SK-N-SH (cell line): ENCODE data around the gene RFXANK. TPM values are rescaled to one million over a fixed set of nuclear protein-coding genes. Genes with fewer than 3 reads are reported as not detected.

Source experiments
- CTCF ChIA-PET: fragments of 300-600, 350-600 bp; formaldehyde crosslinking; extraction: SDS; loops from one replicate; lab custom pipeline; 2021; lab: Yijun Ruan, JAX
- POLR2A ChIA-PET: fragments of 350-600 bp; sonication (Branson Sonifier 250); formaldehyde crosslinking; extraction: SDS; loops from one replicate; lab custom pipeline; 2020; ENCODE audit warnings: antibody characterized with exemption, inconsistent platforms; lab: Yijun Ruan, JAX
- DNase-seq: peaks from one replicate; pipeline ENCODE4 v3.0.0; 2012
- H2AFZ ChIP-seq: fragments of 200-600 bp; sonication (generic); 2 replicates; pipeline ENCODE4 v1.8.1; 2016; ENCODE audit warnings: antibody characterized with exemption, mild to moderate bottlenecking, low read depth
- H3F3A ChIP-seq: fragments of 200-600 bp; sonication (generic); replicated peaks from 2 replicates; pipeline ENCODE3; 2016; ENCODE audit warnings: antibody characterized with exemption, mild to moderate bottlenecking; ENCODE audit not compliant: insufficient read depth
- H3K27ac ChIP-seq, 2 experiments: fragments of 200-500 bp in 1 of 2; fragments of 200-600 bp in 1 of 2; sonication (Bioruptor generic) in 1 of 2; sonication (generic), shearing (Covaris generic) in 1 of 2; 2 replicates each; pipeline versions ENCODE4 v1.5.1 to v1.6.1; 2014 to 2016; ENCODE audit warnings: low read depth in 2 of 2, inconsistent platforms in 1 of 2, low read length in 1 of 2, mild to moderate bottlenecking in 1 of 2, mixed read lengths in 1 of 2
- H3K27me3 ChIP-seq: fragments of 200-600 bp; sonication (generic), shearing (Covaris generic); 2 replicates; pipeline ENCODE4 v1.6.1; 2016; ENCODE audit warnings: mixed run types; ENCODE audit not compliant: insufficient read depth
- H3K36me3 ChIP-seq, 2 experiments: fragments of 200-500 bp in 1 of 2; fragments of 200-600 bp in 1 of 2; sonication (Bioruptor generic) in 1 of 2; sonication (generic) in 1 of 2; replicated peaks in 1 of 2; 2 replicates each; pipeline versions ENCODE3 to v1.5.1; 2014 to 2016; ENCODE audit warnings: low read length in 1 of 2, mild to moderate bottlenecking in 1 of 2; ENCODE audit not compliant: insufficient read depth in 2 of 2, control insufficient read depth in 1 of 2
- H3K4me1 ChIP-seq, 2 experiments: fragments of 200-500 bp in 1 of 2; fragments of 200-600 bp in 1 of 2; sonication (Bioruptor generic) in 1 of 2; sonication (generic), shearing (Covaris generic) in 1 of 2; 2 replicates each; pipeline versions ENCODE4 v1.5.1 to v1.6.1; 2014 to 2016; ENCODE audit warnings: low read depth in 1 of 2, low read length in 1 of 2, mixed run types in 1 of 2; ENCODE audit not compliant: insufficient read depth in 2 of 2, control insufficient read depth in 1 of 2
- H3K4me2 ChIP-seq: fragments of 200-600 bp; sonication (generic), shearing (Covaris generic); 2 replicates; pipeline ENCODE4 v1.6.1; 2017; ENCODE audit warnings: mixed run types
- H3K4me3 ChIP-seq, 2 experiments: fragments of 200-500 bp in 1 of 2; fragments of 200-600 bp in 1 of 2; sonication (Bioruptor generic) in 1 of 2; sonication (generic), shearing (Covaris generic) in 1 of 2; 2 replicates each; pipeline versions ENCODE4 v1.5.1 to v1.8.1; 2014 to 2016; ENCODE audit warnings: low read depth in 2 of 2, inconsistent platforms in 1 of 2, low read length in 1 of 2, mild to moderate bottlenecking in 1 of 2, mixed read lengths in 1 of 2, moderate library complexity in 1 of 2
- H3K79me2 ChIP-seq: fragments of 200-600 bp; sonication (generic); 2 replicates; pipeline ENCODE4 v1.8.1; 2017; ENCODE audit warnings: mild to moderate bottlenecking; ENCODE audit not compliant: insufficient read depth
- H3K9ac ChIP-seq: fragments of 200-600 bp; sonication (generic); 2 replicates; pipeline ENCODE4 v1.6.1; 2017; ENCODE audit warnings: mixed run types
- H3K9me2 ChIP-seq: fragments of 200-600 bp; sonication (generic); 2 replicates; pipeline ENCODE4 v1.6.1; 2017; ENCODE audit warnings: mixed run types
- H3K9me3 ChIP-seq: fragments of 200-600 bp; sonication (generic); 2 replicates; pipeline ENCODE4 v1.6.1; 2017; ENCODE audit warnings: mixed run types, mild to moderate bottlenecking, moderate library complexity
- H4K20me1 ChIP-seq: fragments of 200-600 bp; sonication (generic); 2 replicates; pipeline ENCODE4 v1.6.1; 2017; ENCODE audit warnings: mild to moderate bottlenecking, mixed run types; ENCODE audit not compliant: insufficient read depth
- CHD2 ChIP-seq: fragments of 150-350 bp; IDR thresholded peaks from 2 replicates; pipeline ENCODE4 v1.6.1; 2018; ENCODE audit warnings: low read length; ENCODE audit not compliant: partially characterized antibody
- ELF1 ChIP-seq: IDR thresholded peaks from 2 replicates; pipeline ENCODE4 v1.4.0; 2012
- EZH2phosphoT487 ChIP-seq: fragments of 200-600 bp; sonication (generic); IDR thresholded peaks from 2 replicates; pipeline ENCODE4 v1.6.1; 2017; ENCODE audit warnings: low read depth, mixed run types, mild to moderate bottlenecking, antibody characterized with exemption, moderate library complexity, borderline replicate concordance
- FOSL2 ChIP-seq: IDR thresholded peaks from 2 replicates; pipeline ENCODE4 v1.4.0; 2012; ENCODE audit warnings: low read depth, mild to moderate bottlenecking, moderate library complexity, borderline replicate concordance
- FOXJ3 ChIP-seq: sonication (generic); formaldehyde crosslinking; IDR thresholded peaks from 2 replicates; pipeline ENCODE4 v1.5.1; 2020; ENCODE audit warnings: mild to moderate bottlenecking, missing genetic modification reagents
- FOXM1 ChIP-seq: IDR thresholded peaks from 2 replicates; pipeline ENCODE4 v1.4.0; 2012; ENCODE audit warnings: low read depth, mild to moderate bottlenecking
- GABPA ChIP-seq: IDR thresholded peaks from 2 replicates; pipeline ENCODE4 v1.4.0; 2012; ENCODE audit warnings: low read depth, mild to moderate bottlenecking
- GATA2 ChIP-seq: sonication (generic); formaldehyde crosslinking; IDR thresholded peaks from 2 replicates; pipeline ENCODE4 v1.5.0; 2020; ENCODE audit warnings: mild to moderate bottlenecking, missing genetic modification reagents
- JUND ChIP-seq: IDR thresholded peaks from 2 replicates; pipeline ENCODE4 v1.4.0; 2012
- NRF1 ChIP-seq: IDR thresholded peaks from 2 replicates; pipeline ENCODE4 v1.6.1; 2012; ENCODE audit warnings: low read depth, mild to moderate bottlenecking, low read length
- RCOR1 ChIP-seq: fragments of 150-350 bp; IDR thresholded peaks from 2 replicates; pipeline ENCODE4 v1.6.1; 2017; ENCODE audit warnings: antibody characterized with exemption, low read length
- REST ChIP-seq: IDR thresholded peaks from 2 replicates; pipeline ENCODE4 v1.6.1; 2012; ENCODE audit warnings: mild to moderate bottlenecking, low read depth, low read length, moderate library complexity
- RFX5 ChIP-seq: IDR thresholded peaks from 2 replicates; pipeline ENCODE4 v1.6.1; 2012; ENCODE audit warnings: mild to moderate bottlenecking, improper control_type of control experiment, low read length
- TEAD4 ChIP-seq: IDR thresholded peaks from 2 replicates; pipeline ENCODE4 v1.4.0; 2012; ENCODE audit warnings: mild to moderate bottlenecking, borderline replicate concordance; ENCODE audit not compliant: insufficient read depth
- USF1 ChIP-seq: IDR thresholded peaks from 2 replicates; pipeline ENCODE4 v1.4.0; 2012; ENCODE audit warnings: low read depth, borderline replicate concordance
- WGBS: methylation state at CpG from one replicate; pipeline ENCODE4 v1.1.6; 2017; ENCODE audit warnings: low lambda C conversion rate; 5-methylcytosine and 5-hydroxymethylcytosine counted together
- polyA plus RNA-seq, 3 experiments: library from polyadenylated mRNA; depleted of rRNA; stranded (reverse); fragments of >200 nt; gene quantifications; 2 replicates each; pipeline ENCODE4 v1.2.3, GENCODE V29; 2012
- TF ChIP-seq, protein P1 (sequence below): IDR thresholded peaks from 2 replicates; pipeline ENCODE4; 2012
- TF ChIP-seq, protein P2 (sequence below): fragments of 150-350 bp; IDR thresholded peaks from 2 replicates; pipeline ENCODE4 v1.6.1; 2016; ENCODE audit warnings: mild to moderate bottlenecking, low read depth, low read length

RFXANK gene
- polyA plus RNA-seq, 1 of the 3 experiments (the other 2 are of a cell fraction), result 117 TPM

- peaks cover 0 to 8% of the 10 kb centered on the region in 2 experiments for H3K36me3 ChIP-seq
- no peaks in the 10 kb centered on the region for H3K9me3 ChIP-seq
- H3K4me2 ChIP-seq, result no peak overlapping the region
- no peaks in the 10 kb centered on the region for H3F3A ChIP-seq
- H2AFZ ChIP-seq, result no peak overlapping the region
- no peaks in the 10 kb centered on the region for H4K20me1 ChIP-seq
- CTCF ChIA-PET, result interaction anchor here (1.2 kb wide), 1 partner anchor 14 kb away, joined by 3 read pairs; the partner anchor contains the start of genes BORCS8 and RFXANK
- no peaks in the 10 kb centered on the region; the same call in 1 of the 2 replicates for H3K27me3 ChIP-seq
- peaks cover 0 to 11% of the 10 kb centered on the region in 2 experiments; a peak in 1 of 4 replicates for H3K4me1 ChIP-seq
- H3K27ac ChIP-seq, result no peak overlapping the region
- H3K9ac ChIP-seq, result no peak overlapping the region
- no peak for TF ChIP-seq GATA2 (CRISPR knock-in tag)
- TF ChIP-seq JUND, result no peak
- TF ChIP-seq FOXJ3 (CRISPR knock-in tag), result no peak
- TF ChIP-seq, protein P1, sequence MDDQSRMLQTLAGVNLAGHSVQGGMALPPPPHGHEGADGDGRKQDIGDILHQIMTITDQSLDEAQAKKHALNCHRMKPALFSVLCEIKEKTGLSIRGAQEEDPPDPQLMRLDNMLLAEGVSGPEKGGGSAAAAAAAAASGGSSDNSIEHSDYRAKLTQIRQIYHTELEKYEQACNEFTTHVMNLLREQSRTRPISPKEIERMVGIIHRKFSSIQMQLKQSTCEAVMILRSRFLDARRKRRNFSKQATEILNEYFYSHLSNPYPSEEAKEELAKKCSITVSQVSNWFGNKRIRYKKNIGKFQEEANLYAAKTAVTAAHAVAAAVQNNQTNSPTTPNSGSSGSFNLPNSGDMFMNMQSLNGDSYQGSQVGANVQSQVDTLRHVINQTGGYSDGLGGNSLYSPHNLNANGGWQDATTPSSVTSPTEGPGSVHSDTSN, result no peak
- TF ChIP-seq RCOR1, result no peak
- TF ChIP-seq ELF1, result no peak
- TF ChIP-seq TEAD4, result no peak
- TF ChIP-seq, protein P2, sequence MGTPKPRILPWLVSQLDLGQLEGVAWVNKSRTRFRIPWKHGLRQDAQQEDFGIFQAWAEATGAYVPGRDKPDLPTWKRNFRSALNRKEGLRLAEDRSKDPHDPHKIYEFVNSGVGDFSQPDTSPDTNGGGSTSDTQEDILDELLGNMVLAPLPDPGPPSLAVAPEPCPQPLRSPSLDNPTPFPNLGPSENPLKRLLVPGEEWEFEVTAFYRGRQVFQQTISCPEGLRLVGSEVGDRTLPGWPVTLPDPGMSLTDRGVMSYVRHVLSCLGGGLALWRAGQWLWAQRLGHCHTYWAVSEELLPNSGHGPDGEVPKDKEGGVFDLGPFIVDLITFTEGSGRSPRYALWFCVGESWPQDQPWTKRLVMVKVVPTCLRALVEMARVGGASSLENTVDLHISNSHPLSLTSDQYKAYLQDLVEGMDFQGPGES, result no peak
- no peak for TF ChIP-seq CHD2
- no peak for TF ChIP-seq RFX5
- TF ChIP-seq FOSL2, result no peak
- no peak for TF ChIP-seq FOXM1
- no peak for TF ChIP-seq GABPA
- TF ChIP-seq USF1, result no peak
- no peak for TF ChIP-seq REST
- TF ChIP-seq NRF1, result no peak
- no peak for TF ChIP-seq EZH2phosphoT487
- 34% methylated on average over 11 of the region's 14 CpGs for WGBS
- peaks cover 21% of the 10 kb centered on the region; the same call in 1 of the 2 replicates for H3K79me2 ChIP-seq
- no peaks in the 10 kb centered on the region for H3K9me2 ChIP-seq
- POLR2A ChIA-PET, result no interaction called here
- H3K4me3 ChIP-seq, result no peak overlapping the region
- no peak for DNase-seq
These were observed 13.7 kb downstream of the RFXANK start for GRCh38 chr19:19205416-19206410.
